Thyroid gland (tissue), 4 donors: ENCODE data around the gene TUBA4A.

ENCODE experiments used
- CTCF ChIP-seq, 6 experiments: fragments of 200-600 bp in 3 of 6; fragments of 450-650 bp in 3 of 6; sonication (generic) in 3 of 6; IDR thresholded peaks; one replicate each; pipeline ENCODE4 v1.5.1; 2016 to 2019; ENCODE audit warnings: antibody characterized with exemption in 6 of 6, mild to moderate bottlenecking in 2 of 6, inconsistent platforms in 1 of 6, moderate library complexity in 1 of 6
- POLR2A ChIP-seq, 2 donors: fragments of 450-650 bp; IDR thresholded peaks; one replicate each; pipeline ENCODE4 v1.6.1; 2017; ENCODE audit warnings: antibody characterized with exemption in 2 of 2, mild to moderate bottlenecking in 2 of 2, moderate library complexity in 1 of 2

- TF ChIP-seq POLR2A (IDR thresholded peaks at IDR 0.05) (no peak), CTCF (IDR thresholded peaks at IDR 0.05) (no peak)
Observed at GRCh38 chr2:219284501-219285372, 31.0 kb upstream of the TUBA4A start.
